Measurements from ENCODE around the gene STPG4.

GRCh38 chr2:47158576-47158975, 3.5 kb upstream of the STPG4 start:
- TF ChIP-seq, protein P1, sequence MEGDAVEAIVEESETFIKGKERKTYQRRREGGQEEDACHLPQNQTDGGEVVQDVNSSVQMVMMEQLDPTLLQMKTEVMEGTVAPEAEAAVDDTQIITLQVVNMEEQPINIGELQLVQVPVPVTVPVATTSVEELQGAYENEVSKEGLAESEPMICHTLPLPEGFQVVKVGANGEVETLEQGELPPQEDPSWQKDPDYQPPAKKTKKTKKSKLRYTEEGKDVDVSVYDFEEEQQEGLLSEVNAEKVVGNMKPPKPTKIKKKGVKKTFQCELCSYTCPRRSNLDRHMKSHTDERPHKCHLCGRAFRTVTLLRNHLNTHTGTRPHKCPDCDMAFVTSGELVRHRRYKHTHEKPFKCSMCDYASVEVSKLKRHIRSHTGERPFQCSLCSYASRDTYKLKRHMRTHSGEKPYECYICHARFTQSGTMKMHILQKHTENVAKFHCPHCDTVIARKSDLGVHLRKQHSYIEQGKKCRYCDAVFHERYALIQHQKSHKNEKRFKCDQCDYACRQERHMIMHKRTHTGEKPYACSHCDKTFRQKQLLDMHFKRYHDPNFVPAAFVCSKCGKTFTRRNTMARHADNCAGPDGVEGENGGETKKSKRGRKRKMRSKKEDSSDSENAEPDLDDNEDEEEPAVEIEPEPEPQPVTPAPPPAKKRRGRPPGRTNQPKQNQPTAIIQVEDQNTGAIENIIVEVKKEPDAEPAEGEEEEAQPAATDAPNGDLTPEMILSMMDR (conservative IDR thresholded peaks at IDR 0.05): no peak
- TF ChIP-seq EZH2 (IDR thresholded peaks at IDR 0.05; ENCODE audit: low read depth): no peak
